ENCODE results near the gene SPPL3. TPM values are rescaled to one million over a fixed set of nuclear protein-coding genes. Genes with fewer than 3 reads are reported as not detected.

Gene SPPL3
- total and polyA plus RNA-seq, 2 experiments from 2014 or later, result 10.9 to 27.8 TPM

DNA sequence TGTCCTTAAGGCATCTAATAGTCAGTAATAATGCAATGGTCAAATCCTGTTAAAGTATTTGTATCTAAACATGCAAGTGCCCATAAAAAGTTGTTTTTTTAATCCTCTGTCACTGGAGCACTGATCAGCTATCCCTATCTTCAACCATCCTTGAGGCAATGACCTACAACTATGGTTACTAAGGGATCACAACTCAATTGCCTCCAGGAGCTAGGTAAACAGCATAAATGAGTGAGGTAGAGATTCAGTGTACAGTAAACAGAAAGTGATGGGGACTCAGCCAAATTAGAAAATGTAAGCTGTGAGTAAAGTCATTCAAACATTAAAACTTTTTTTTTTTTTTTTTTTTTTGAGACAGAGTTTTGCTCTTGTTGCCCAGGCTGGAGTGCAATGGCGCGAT, 18.6 kb downstream of the SPPL3 start:
- Histone ChIP-seq H3K4me2 (no peak overlapping the region), H3K4me3 (no peak overlapping the region), H3K36me3 (ENCODE audit: insufficient read depth) (no peaks in the 10 kb centered on the region), H4K20me1 (replicated peaks; ENCODE audit: insufficient read depth) (peaks cover 29% of the 10 kb centered on the region), H3K79me2 (replicated peaks; ENCODE audit: insufficient read depth) (peaks cover 100% of the 10 kb centered on the region), H2AFZ (no peak overlapping the region), H3K9me2 (ENCODE audit: insufficient read depth) (no peaks in the 10 kb centered on the region), H3K4me1 (ENCODE audit: insufficient read depth) (no peaks in the 10 kb centered on the region), H3K27me3 (ENCODE audit: insufficient read depth) (no peaks in the 10 kb centered on the region), H3F3A (replicated peaks; ENCODE audit: low read depth) (no peaks in the 10 kb centered on the region), H3K27ac (ENCODE audit: low read depth) (no peak overlapping the region)
- Mint-ChIP-seq H3K4me3 (no peak overlapping the region), H3K36me3 (ENCODE audit: low read depth) (no peaks in the 10 kb centered on the region), H3K4me1 (no peaks in the 10 kb centered on the region), H3K9me3 (no peaks in the 10 kb centered on the region), H3K27me3 (ENCODE audit: insufficient read depth, low read depth, poor library complexity) (no peaks in the 10 kb centered on the region), H3K27ac (no peak overlapping the region)
- TF ChIP-seq ZNF331 (CRISPR knock-in tag; IDR thresholded peaks at IDR 0.05; ENCODE audit: low read depth) (no peak), EZH2 (IDR thresholded peaks at IDR 0.05; ENCODE audit: low read depth, unreplicated experiment) (no peak), CREB1 (CRISPR knock-in tag; IDR thresholded peaks at IDR 0.05; ENCODE audit: low read depth) (no peak), STAT1 (IDR thresholded peaks at IDR 0.05; ENCODE audit: unreplicated experiment) (no peak), EZH2phosphoT487 (IDR thresholded peaks at IDR 0.05; ENCODE audit: unreplicated experiment) (no peak), ZNF114 (CRISPR knock-in tag; IDR thresholded peaks at IDR 0.05) (no peak), NANOG (IDR thresholded peaks at IDR 0.05; ENCODE audit: borderline replicate concordance) (no peak), POLR2AphosphoS5 (IDR thresholded peaks at IDR 0.05; ENCODE audit: low read depth) (no peak), JUNB (IDR thresholded peaks at IDR 0.05; ENCODE audit: unreplicated experiment) (no peak)
- TF ChIP-seq, protein P1, sequence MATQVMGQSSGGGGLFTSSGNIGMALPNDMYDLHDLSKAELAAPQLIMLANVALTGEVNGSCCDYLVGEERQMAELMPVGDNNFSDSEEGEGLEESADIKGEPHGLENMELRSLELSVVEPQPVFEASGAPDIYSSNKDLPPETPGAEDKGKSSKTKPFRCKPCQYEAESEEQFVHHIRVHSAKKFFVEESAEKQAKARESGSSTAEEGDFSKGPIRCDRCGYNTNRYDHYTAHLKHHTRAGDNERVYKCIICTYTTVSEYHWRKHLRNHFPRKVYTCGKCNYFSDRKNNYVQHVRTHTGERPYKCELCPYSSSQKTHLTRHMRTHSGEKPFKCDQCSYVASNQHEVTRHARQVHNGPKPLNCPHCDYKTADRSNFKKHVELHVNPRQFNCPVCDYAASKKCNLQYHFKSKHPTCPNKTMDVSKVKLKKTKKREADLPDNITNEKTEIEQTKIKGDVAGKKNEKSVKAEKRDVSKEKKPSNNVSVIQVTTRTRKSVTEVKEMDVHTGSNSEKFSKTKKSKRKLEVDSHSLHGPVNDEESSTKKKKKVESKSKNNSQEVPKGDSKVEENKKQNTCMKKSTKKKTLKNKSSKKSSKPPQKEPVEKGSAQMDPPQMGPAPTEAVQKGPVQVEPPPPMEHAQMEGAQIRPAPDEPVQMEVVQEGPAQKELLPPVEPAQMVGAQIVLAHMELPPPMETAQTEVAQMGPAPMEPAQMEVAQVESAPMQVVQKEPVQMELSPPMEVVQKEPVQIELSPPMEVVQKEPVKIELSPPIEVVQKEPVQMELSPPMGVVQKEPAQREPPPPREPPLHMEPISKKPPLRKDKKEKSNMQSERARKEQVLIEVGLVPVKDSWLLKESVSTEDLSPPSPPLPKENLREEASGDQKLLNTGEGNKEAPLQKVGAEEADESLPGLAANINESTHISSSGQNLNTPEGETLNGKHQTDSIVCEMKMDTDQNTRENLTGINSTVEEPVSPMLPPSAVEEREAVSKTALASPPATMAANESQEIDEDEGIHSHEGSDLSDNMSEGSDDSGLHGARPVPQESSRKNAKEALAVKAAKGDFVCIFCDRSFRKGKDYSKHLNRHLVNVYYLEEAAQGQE (IDR thresholded peaks at IDR 0.05; ENCODE audit: unreplicated experiment), result no peak
- TF ChIP-seq, protein P2, sequence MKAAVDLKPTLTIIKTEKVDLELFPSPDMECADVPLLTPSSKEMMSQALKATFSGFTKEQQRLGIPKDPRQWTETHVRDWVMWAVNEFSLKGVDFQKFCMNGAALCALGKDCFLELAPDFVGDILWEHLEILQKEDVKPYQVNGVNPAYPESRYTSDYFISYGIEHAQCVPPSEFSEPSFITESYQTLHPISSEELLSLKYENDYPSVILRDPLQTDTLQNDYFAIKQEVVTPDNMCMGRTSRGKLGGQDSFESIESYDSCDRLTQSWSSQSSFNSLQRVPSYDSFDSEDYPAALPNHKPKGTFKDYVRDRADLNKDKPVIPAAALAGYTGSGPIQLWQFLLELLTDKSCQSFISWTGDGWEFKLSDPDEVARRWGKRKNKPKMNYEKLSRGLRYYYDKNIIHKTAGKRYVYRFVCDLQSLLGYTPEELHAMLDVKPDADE (IDR thresholded peaks at IDR 0.05), result no peak
- TF ChIP-seq, protein P3, sequence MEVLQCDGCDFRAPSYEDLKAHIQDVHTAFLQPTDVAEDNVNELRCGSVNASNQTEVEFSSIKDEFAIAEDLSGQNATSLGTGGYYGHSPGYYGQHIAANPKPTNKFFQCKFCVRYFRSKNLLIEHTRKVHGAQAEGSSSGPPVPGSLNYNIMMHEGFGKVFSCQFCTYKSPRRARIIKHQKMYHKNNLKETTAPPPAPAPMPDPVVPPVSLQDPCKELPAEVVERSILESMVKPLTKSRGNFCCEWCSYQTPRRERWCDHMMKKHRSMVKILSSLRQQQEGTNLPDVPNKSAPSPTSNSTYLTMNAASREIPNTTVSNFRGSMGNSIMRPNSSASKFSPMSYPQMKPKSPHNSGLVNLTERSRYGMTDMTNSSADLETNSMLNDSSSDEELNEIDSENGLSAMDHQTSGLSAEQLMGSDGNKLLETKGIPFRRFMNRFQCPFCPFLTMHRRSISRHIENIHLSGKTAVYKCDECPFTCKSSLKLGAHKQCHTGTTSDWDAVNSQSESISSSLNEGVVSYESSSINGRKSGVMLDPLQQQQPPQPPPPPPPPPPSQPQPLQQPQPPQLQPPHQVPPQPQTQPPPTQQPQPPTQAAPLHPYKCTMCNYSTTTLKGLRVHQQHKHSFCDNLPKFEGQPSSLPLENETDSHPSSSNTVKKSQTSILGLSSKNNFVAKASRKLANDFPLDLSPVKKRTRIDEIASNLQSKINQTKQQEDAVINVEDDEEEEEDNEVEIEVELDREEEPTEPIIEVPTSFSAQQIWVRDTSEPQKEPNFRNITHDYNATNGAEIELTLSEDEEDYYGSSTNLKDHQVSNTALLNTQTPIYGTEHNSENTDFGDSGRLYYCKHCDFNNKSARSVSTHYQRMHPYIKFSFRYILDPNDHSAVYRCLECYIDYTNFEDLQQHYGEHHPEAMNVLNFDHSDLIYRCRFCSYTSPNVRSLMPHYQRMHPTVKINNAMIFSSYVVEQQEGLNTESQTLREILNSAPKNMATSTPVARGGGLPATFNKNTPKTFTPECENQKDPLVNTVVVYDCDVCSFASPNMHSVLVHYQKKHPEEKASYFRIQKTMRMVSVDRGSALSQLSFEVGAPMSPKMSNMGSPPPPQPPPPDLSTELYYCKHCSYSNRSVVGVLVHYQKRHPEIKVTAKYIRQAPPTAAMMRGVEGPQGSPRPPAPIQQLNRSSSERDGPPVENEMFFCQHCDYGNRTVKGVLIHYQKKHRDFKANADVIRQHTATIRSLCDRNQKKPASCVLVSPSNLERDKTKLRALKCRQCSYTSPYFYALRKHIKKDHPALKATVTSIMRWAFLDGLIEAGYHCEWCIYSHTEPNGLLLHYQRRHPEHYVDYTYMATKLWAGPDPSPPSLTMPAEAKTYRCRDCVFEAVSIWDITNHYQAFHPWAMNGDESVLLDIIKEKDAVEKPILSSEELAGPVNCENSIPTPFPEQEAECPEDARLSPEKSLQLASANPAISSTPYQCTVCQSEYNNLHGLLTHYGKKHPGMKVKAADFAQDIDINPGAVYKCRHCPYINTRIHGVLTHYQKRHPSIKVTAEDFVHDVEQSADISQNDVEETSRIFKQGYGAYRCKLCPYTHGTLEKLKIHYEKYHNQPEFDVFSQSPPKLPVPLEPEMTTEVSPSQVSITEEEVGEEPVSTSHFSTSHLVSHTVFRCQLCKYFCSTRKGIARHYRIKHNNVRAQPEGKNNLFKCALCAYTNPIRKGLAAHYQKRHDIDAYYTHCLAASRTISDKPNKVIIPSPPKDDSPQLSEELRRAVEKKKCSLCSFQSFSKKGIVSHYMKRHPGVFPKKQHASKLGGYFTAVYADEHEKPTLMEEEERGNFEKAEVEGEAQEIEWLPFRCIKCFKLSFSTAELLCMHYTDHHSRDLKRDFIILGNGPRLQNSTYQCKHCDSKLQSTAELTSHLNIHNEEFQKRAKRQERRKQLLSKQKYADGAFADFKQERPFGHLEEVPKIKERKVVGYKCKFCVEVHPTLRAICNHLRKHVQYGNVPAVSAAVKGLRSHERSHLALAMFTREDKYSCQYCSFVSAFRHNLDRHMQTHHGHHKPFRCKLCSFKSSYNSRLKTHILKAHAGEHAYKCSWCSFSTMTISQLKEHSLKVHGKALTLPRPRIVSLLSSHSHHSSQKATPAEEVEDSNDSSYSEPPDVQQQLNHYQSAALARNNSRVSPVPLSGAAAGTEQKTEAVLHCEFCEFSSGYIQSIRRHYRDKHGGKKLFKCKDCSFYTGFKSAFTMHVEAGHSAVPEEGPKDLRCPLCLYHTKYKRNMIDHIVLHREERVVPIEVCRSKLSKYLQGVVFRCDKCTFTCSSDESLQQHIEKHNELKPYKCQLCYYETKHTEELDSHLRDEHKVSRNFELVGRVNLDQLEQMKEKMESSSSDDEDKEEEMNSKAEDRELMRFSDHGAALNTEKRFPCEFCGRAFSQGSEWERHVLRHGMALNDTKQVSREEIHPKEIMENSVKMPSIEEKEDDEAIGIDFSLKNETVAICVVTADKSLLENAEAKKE (CRISPR knock-in tag; IDR thresholded peaks at IDR 0.05), result no peak
- TF ChIP-seq, protein P4, sequence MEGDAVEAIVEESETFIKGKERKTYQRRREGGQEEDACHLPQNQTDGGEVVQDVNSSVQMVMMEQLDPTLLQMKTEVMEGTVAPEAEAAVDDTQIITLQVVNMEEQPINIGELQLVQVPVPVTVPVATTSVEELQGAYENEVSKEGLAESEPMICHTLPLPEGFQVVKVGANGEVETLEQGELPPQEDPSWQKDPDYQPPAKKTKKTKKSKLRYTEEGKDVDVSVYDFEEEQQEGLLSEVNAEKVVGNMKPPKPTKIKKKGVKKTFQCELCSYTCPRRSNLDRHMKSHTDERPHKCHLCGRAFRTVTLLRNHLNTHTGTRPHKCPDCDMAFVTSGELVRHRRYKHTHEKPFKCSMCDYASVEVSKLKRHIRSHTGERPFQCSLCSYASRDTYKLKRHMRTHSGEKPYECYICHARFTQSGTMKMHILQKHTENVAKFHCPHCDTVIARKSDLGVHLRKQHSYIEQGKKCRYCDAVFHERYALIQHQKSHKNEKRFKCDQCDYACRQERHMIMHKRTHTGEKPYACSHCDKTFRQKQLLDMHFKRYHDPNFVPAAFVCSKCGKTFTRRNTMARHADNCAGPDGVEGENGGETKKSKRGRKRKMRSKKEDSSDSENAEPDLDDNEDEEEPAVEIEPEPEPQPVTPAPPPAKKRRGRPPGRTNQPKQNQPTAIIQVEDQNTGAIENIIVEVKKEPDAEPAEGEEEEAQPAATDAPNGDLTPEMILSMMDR (conservative IDR thresholded peaks at IDR 0.05; ENCODE audit: low read depth in 2 of 2), result no peak
- no peak for DNase-seq (ENCODE audit: low spot score)
- no peak for ATAC-seq

Data from GM23338 (cell line).